GM08714 (cell line): Measurements from ENCODE around the gene TECR.
"Not testable (repeated sequence)": the region's sequence is repeated elsewhere in the genome, so short reads cannot be mapped to it uniquely, and the experiment has no call there.

Experiments used
- H3K4me3 ChIP-seq: fragments of 200-500 bp; sonication (Bioruptor generic); 2 replicates; pipeline ENCODE4 v1.5.1; 2014; ENCODE audit warnings: mild to moderate bottlenecking, low read length, inconsistent platforms
- ZNF274 ChIP-seq: IDR thresholded peaks from 2 replicates; pipeline ENCODE4 v1.6.1; 2012; ENCODE audit warnings: mild to moderate bottlenecking, low read depth, low read length

TECR gene

GRCh38 chr19:14497228-14497921, 32.0 kb upstream of the TECR start:
- TF ChIP-seq ZNF274 = no peak
- no peak overlapping the region for H3K4me3 ChIP-seq

GRCh38 chr19:14502334-14503092, 26.9 kb upstream of the TECR start:
- no peak for TF ChIP-seq ZNF274
- no peak overlapping the region for H3K4me3 ChIP-seq

- TF ChIP-seq ZNF274 = no peak
- no peak overlapping the region for H3K4me3 ChIP-seq
Measured at GRCh38 chr19:14503285-14503684, 26.1 kb upstream of the TECR start.

GRCh38 chr19:14504575-14504974, 24.8 kb upstream of the TECR start:
- H3K4me3 ChIP-seq = not testable (repeated sequence)

- H3K4me3 ChIP-seq = no peak overlapping the region
- no peak for TF ChIP-seq ZNF274
Measured at GRCh38 chr19:14505488-14506239, 23.7 kb upstream of the TECR start.

- no peak overlapping the region for H3K4me3 ChIP-seq
- TF ChIP-seq ZNF274 = no peak
Measured at GRCh38 chr19:14507704-14508542, 21.5 kb upstream of the TECR start.

- TF ChIP-seq ZNF274 = no peak
- no peak overlapping the region for H3K4me3 ChIP-seq
Measured at GRCh38 chr19:14510311-14511228, 18.8 kb upstream of the TECR start.

GRCh38 chr19:14511229-14511593, 18.2 kb upstream of the TECR start:
- no peak overlapping the region for H3K4me3 ChIP-seq
- TF ChIP-seq ZNF274 = no peak

- no peak overlapping the region for H3K4me3 ChIP-seq
- no peak for TF ChIP-seq ZNF274
Measured at GRCh38 chr19:14512406-14512961, 16.9 kb upstream of the TECR start.

GRCh38 chr19:14514215-14514863, 15.1 kb upstream of the TECR start:
- H3K4me3 ChIP-seq = no peak overlapping the region
- no peak for TF ChIP-seq ZNF274

- H3K4me3 ChIP-seq = no peak overlapping the region
- no peak for TF ChIP-seq ZNF274
Measured at GRCh38 chr19:14515501-14516047, 13.8 kb upstream of the TECR start.

- H3K4me3 ChIP-seq = peak overlapping the region; percentile 96; the same call in 1 of the 2 replicates
- TF ChIP-seq ZNF274 = no peak
Measured at GRCh38 chr19:14516048-14516534, 13.3 kb upstream of the TECR start.
